ENCODE data around the gene ZWILCH. TPM values are rescaled to one million over a fixed set of nuclear protein-coding genes. Genes with fewer than 3 reads are reported as not detected.
"Not testable (repeated sequence)": the region's sequence is repeated elsewhere in the genome, so short reads cannot be mapped to it uniquely, and the experiment has no call there.

The ZWILCH gene
- total and polyA plus RNA-seq, 2 of the 4 experiments (the other 2 are of a cell fraction): 10.5 to 22.2 TPM

DNA sequence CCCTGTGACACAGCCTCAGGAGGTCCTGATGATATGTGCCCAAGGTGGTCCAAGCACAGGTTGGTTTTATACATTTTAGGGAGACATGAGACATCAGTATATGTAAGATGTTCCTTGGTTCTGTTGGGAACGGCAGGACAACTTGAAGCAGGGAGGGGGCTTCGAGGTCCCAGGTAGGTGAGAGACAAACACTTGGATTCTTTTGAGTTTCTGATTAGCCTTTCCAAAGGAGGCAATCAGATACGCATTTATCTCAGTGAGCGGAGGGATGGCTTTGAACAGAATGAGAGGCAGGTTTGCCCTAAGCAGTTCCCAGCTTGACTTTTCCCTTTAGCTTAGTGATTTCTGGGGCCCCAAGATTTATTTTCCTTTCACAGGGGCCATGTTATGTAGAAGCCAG, 34.3 kb upstream of the ZWILCH start:
- H4K20me1 ChIP-seq (ENCODE audit: insufficient read depth, low read length); H4K8ac ChIP-seq (ENCODE audit: low read depth in 2 of 2, low read length in 2 of 2); H4K5ac ChIP-seq (ENCODE audit: low read depth, low read length); H3K23ac ChIP-seq (ENCODE audit: low read depth, low read length); DNase-seq; H3K4me2 ChIP-seq (ENCODE audit: low read depth, low read length); ATAC-seq (ENCODE audit: low read depth); intact Hi-C loops (cut with micrococcal nuclease); dilution Hi-C loops (cut with HindIII; ENCODE audit: low sequenced_read_pairs, unreplicated experiment); H3K36me3 ChIP-seq (ENCODE audit: control insufficient read depth, insufficient read depth, low read length); H3K9ac ChIP-seq (ENCODE audit: low read depth, low read length); H3K4me1 ChIP-seq (ENCODE audit: control insufficient read depth, insufficient read depth, low read length); H3K56ac ChIP-seq (ENCODE audit: extremely low read depth, insufficient read depth, low read length); H3K27ac ChIP-seq (ENCODE audit: insufficient read depth, low read length); in situ Hi-C loops (cut with MboI; ENCODE audit: low sequenced_read_pairs); H2BK120ac ChIP-seq (ENCODE audit: low read depth, low read length); H3K9me3 ChIP-seq (ENCODE audit: control insufficient read depth, insufficient read depth, low read length); H3K9me1 ChIP-seq (ENCODE audit: insufficient read depth, low read length); H3K14ac ChIP-seq (replicated peaks; ENCODE audit: low read depth, low read length); H4K91ac ChIP-seq (ENCODE audit: insufficient read depth, low read depth, low read length); H2AFZ ChIP-seq (replicated peaks; ENCODE audit: low read length, poor library complexity); H2AK5ac ChIP-seq (ENCODE audit: low read depth, low read length); POLR2A ChIA-PET (ENCODE audit: unreplicated experiment); H2AK9ac ChIP-seq (replicated peaks; ENCODE audit: low read depth, low read length, poor library complexity); H2BK20ac ChIP-seq (ENCODE audit: low read depth, low read length); BruUV-seq (replicated peaks); H3K27me3 ChIP-seq (ENCODE audit: control insufficient read depth, insufficient read depth, low read length); H2BK15ac ChIP-seq (ENCODE audit: low read depth, low read length); H2BK5ac ChIP-seq (ENCODE audit: low read depth, low read length, poor library complexity, severe bottlenecking); H3K4ac ChIP-seq (ENCODE audit: low read depth, low read length); H3K18ac ChIP-seq (ENCODE audit: low read depth, low read length); CTCF ChIA-PET; H3K4me3 ChIP-seq (ENCODE audit: insufficient read depth, low read depth, low read length): not testable (repeated sequence)
- WGBS, 2 experiments (ENCODE audit: extremely low coverage in 2 of 2, insufficient read length in 1 of 2): 74% methylated on average over 4 of the region's 4 CpGs; no CpG with 5 or more reads in 1 of the 2 experiments
- peaks cover 17 to 29% of the 10 kb centered on the region in 2 experiments; a peak in 3 of 4 replicates for H3K79me1 ChIP-seq (ENCODE audit: low read depth in 1 of 2, low read length in 2 of 2)
